D721Med (cell line): Measurements from ENCODE around the gene ARHGAP21.

ENCODE experiments used
- DNase-seq: peaks from one replicate; pipeline ENCODE4 v3.0.0; 2011; ENCODE audit warnings: low spot score; ENCODE audit not compliant: insufficient read length
- FAIRE-seq: peaks from 2 replicates; lab custom pipeline; 2011; peaks lifted over from hg19 to GRCh38; lab: Jason Lieb, UNC
- CTCF ChIP-seq: IDR thresholded peaks from 2 replicates; pipeline ENCODE4 v1.5.1; 2012; ENCODE audit warnings: mild to moderate bottlenecking, control low read depth; ENCODE audit not compliant: insufficient read depth; ENCODE audit errors: missing control alignments

The ARHGAP21 gene

DNA sequence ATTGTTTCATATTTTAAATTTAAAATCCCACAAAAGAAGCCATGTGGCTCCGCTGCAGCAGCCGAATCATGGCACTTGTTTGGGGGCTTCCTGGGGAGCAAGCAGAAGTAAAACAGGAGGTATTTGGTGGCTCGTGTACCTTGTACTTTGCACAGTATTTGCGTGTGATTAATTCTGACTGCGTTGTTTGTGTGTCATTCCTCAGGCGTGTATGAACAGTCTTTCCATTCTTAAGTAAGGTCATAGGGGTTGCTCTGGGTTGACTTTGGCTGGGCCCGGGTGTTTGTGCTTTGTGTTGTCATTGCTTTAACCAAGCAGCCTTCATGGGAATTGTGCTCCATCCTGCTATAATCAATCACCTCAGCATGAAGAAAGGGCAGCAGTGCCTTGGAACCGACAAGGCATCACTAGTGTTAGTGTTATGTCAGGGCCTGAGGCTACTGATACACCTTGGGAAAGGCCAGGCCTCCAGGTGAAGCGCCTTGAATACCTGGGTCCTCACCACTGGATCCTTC lies 182.4 kb downstream of the ARHGAP21 start:
- no peak for FAIRE-seq
- TF ChIP-seq CTCF: no peak

GRCh38 chr10:24536636-24537035 lies 187.1 kb downstream of the ARHGAP21 start:
- no peak for DNase-seq
- FAIRE-seq: no peak
- TF ChIP-seq CTCF: no peak

More for the DNA sequence above, 182.4 kb downstream of the ARHGAP21 start:
- no peak for DNase-seq

- TF ChIP-seq CTCF: no peak
- DNase-seq: no peak
- no peak for FAIRE-seq
Observed at GRCh38 chr10:24533981-24534380, 189.7 kb downstream of the ARHGAP21 start.
